ENCODE results near the gene GLDC.
A peak's percentile ranks its signal among the peaks of the same experiment; 100 is the strongest.
"Not testable (repeated sequence)": the region's sequence is repeated elsewhere in the genome, so short reads cannot be mapped to it uniquely, and the experiment has no call there.

GLDC gene

GRCh38 chr9:6645355-6646292 lies at the start of gene GLDC:
Gene GLDC, minus strand, starts transcription at chr9:6645729. Its CDS starts 230 bp downstream, at chr9:6645499.
- peak; percentile 22 to 44 for DNase-seq (ENCODE audit: low read depth in 2 of 2)

GRCh38 chr9:6692881-6693361 lies 47.4 kb upstream of the GLDC start:
- no peak for DNase-seq (ENCODE audit: low read depth in 2 of 2)

- no peak for DNase-seq (ENCODE audit: low read depth in 2 of 2)
These were observed 46.9 kb upstream of the GLDC start for GRCh38 chr9:6692433-6692832.

- DNase-seq (ENCODE audit: low read depth in 2 of 2) = not testable (repeated sequence)
These were observed 45.1 kb upstream of the GLDC start for GRCh38 chr9:6690675-6691070.

GRCh38 chr9:6689893-6690674 lies 44.6 kb upstream of the GLDC start:
- no peak for DNase-seq (ENCODE audit: low read depth in 2 of 2)

GRCh38 chr9:6687180-6687579 lies 41.7 kb upstream of the GLDC start:
- DNase-seq (ENCODE audit: low read depth in 2 of 2) = no peak

- no peak for DNase-seq (ENCODE audit: low read depth in 2 of 2)
These were observed 40.9 kb upstream of the GLDC start for GRCh38 chr9:6686396-6686795.

- no peak for DNase-seq (ENCODE audit: low read depth in 2 of 2)
These were observed 36.5 kb upstream of the GLDC start for GRCh38 chr9:6681957-6682501.

GRCh38 chr9:6681147-6681956 lies 35.8 kb upstream of the GLDC start:
- peak; percentile 83 to 92 for DNase-seq (ENCODE audit: low read depth in 2 of 2)

GRCh38 chr9:6680797-6681146 lies 35.2 kb upstream of the GLDC start:
- peak; percentile 60 to 67 for DNase-seq (ENCODE audit: low read depth in 2 of 2)

- no peak for DNase-seq (ENCODE audit: low read depth in 2 of 2)
These were observed 32.3 kb upstream of the GLDC start for GRCh38 chr9:6677803-6678202.

- no peak for DNase-seq (ENCODE audit: low read depth in 2 of 2)
These were observed 30.9 kb upstream of the GLDC start for GRCh38 chr9:6676254-6676921.

- DNase-seq (ENCODE audit: low read depth in 2 of 2) = no peak
These were observed 29.7 kb upstream of the GLDC start for GRCh38 chr9:6675268-6675667.

GRCh38 chr9:6673326-6674025 lies 27.9 kb upstream of the GLDC start:
- DNase-seq (ENCODE audit: low read depth in 2 of 2) = no peak

- no peak for DNase-seq (ENCODE audit: low read depth in 2 of 2)
These were observed 26.6 kb upstream of the GLDC start for GRCh38 chr9:6672118-6672517.

- DNase-seq (ENCODE audit: low read depth in 2 of 2) = no peak
These were observed 25.9 kb upstream of the GLDC start for GRCh38 chr9:6671416-6671815.

- no peak for DNase-seq (ENCODE audit: low read depth in 2 of 2)
These were observed 24.4 kb upstream of the GLDC start for GRCh38 chr9:6669881-6670280.

- DNase-seq (ENCODE audit: low read depth in 2 of 2) = no peak
These were observed 22.2 kb upstream of the GLDC start for GRCh38 chr9:6667633-6668280.

GRCh38 chr9:6667080-6667479 lies 21.6 kb upstream of the GLDC start:
- no peak for DNase-seq (ENCODE audit: low read depth in 2 of 2)

GRCh38 chr9:6665628-6666027 lies 20.1 kb upstream of the GLDC start:
- no peak for DNase-seq (ENCODE audit: low read depth in 2 of 2)
